GM18870 (cell line): ENCODE results near the gene IFRD2.

ENCODE experiments used
- ATAC-seq: cut with Tn5 transposase; IDR thresholded peaks from one replicate; pipeline ENCODE4 v1.9.1; 2021; ENCODE audit warnings: moderate library complexity; ENCODE audit not compliant: unreplicated experiment

IFRD2 gene

GRCh38 chr3:50292159-50293078 is at the start of gene IFRD2:
Gene IFRD2, minus strand, starts transcription at chr3:50292429. Its CDS starts 155 bp downstream, at chr3:50292274.
- peak; percentile 93 for ATAC-seq

- ATAC-seq, result no peak
Measured at GRCh38 chr3:50341537-50341936, 49.3 kb upstream of the IFRD2 start.

- no peak for ATAC-seq
Measured at GRCh38 chr3:50340448-50341329, 48.5 kb upstream of the IFRD2 start, which contains the start of gene RASSF1. Gene RASSF1, minus strand, starts transcription at chr3:50340836. Its CDS starts 31 bp downstream, at chr3:50340805.

- no peak for ATAC-seq
Measured at GRCh38 chr3:50340147-50340447, 47.9 kb upstream of the IFRD2 start.

GRCh38 chr3:50339485-50340146 is 47.4 kb upstream of the IFRD2 start:
- ATAC-seq, result no peak

GRCh38 chr3:50338965-50339364 is 46.7 kb upstream of the IFRD2 start:
- ATAC-seq, result no peak

GRCh38 chr3:50337175-50337861 is 45.1 kb upstream of the IFRD2 start:
- peak; percentile 80 for ATAC-seq

GRCh38 chr3:50336452-50337174 is 44.4 kb upstream of the IFRD2 start:
- peak; percentile 23 for ATAC-seq

- no peak for ATAC-seq
Measured at GRCh38 chr3:50334339-50335075, 42.3 kb upstream of the IFRD2 start.

GRCh38 chr3:50333744-50334328 is 41.6 kb upstream of the IFRD2 start:
- no peak for ATAC-seq

- ATAC-seq, result no peak
Measured at GRCh38 chr3:50331364-50331907, 39.2 kb upstream of the IFRD2 start.

GRCh38 chr3:50330330-50330729 is 38.1 kb upstream of the IFRD2 start:
- ATAC-seq, result no peak

- peak; percentile 70 for ATAC-seq
Measured at GRCh38 chr3:50327943-50328691, 35.9 kb upstream of the IFRD2 start, which contains the start of gene TUSC2. Gene TUSC2, minus strand, starts transcription at chr3:50328223. Its CDS starts 124 bp downstream, at chr3:50328099.

- ATAC-seq, result no peak
Measured at GRCh38 chr3:50327129-50327528, 34.9 kb upstream of the IFRD2 start.

- no peak for ATAC-seq
Measured at GRCh38 chr3:50326182-50326541, 33.9 kb upstream of the IFRD2 start.

- ATAC-seq, result no peak
Measured at GRCh38 chr3:50325497-50326181, 33.4 kb upstream of the IFRD2 start.

- no peak for ATAC-seq
Measured at GRCh38 chr3:50325113-50325480, 32.9 kb upstream of the IFRD2 start.
